WTC11 (cell line): ENCODE measurements around the gene ANO10. TPM values are rescaled to one million over a fixed set of nuclear protein-coding genes. Genes with fewer than 3 reads are reported as not detected.

Experiments
- ATAC-seq: fragments of 200-7000 bp; cut with Tn5 transposase; 2 replicates; pipeline ENCODE4 v1.10.0; 2021; ENCODE audit warnings: mild to moderate bottlenecking, moderate library complexity
- CTCF ChIA-PET: fragments of 300-600 bp; sonication (Branson Sonifier 250); formaldehyde crosslinking; loops from one replicate; lab custom pipeline; 2021; ENCODE audit warnings: antibody characterized with exemption; lab: Charles Lee
- POLR2A ChIA-PET: fragments of 350-600 bp; sonication (Branson Sonifier 250); formaldehyde crosslinking; loops from one replicate; lab custom pipeline; 2021; ENCODE audit warnings: antibody characterized with exemption; lab: Charles Lee
- DNase-seq: peaks from one replicate; pipeline ENCODE4 v3.0.0; 2021; ENCODE audit warnings: low spot score
- H3K27ac Mint-ChIP-seq: 2 replicates; pipeline ENCODE4 v1.8.0; 2021; ENCODE audit warnings: mixed read lengths
- H3K27me3 Mint-ChIP-seq: 2 replicates; pipeline ENCODE4 v1.8.0; 2021; ENCODE audit warnings: low read depth, mild to moderate bottlenecking, moderate library complexity, mixed read lengths
- H3K36me3 Mint-ChIP-seq: 2 replicates; pipeline ENCODE4 v1.8.0; 2021; ENCODE audit warnings: mixed read lengths
- H3K4me1 Mint-ChIP-seq: 2 replicates; pipeline ENCODE4 v1.8.0; 2022; ENCODE audit warnings: mixed read lengths
- H3K4me3 Mint-ChIP-seq: 2 replicates; pipeline ENCODE4 v1.8.0; 2021; ENCODE audit warnings: mild to moderate bottlenecking, moderate library complexity, mixed read lengths
- H3K9me3 Mint-ChIP-seq: 2 replicates; pipeline ENCODE4 v1.8.0; 2021; ENCODE audit warnings: mixed read lengths
- ATF1 ChIP-seq: sonication (generic); formaldehyde crosslinking; IDR thresholded peaks from 2 replicates; pipeline ENCODE4 v1.8.1; 2023; ENCODE audit warnings: mild to moderate bottlenecking, moderate library complexity, missing genetic modification reagents
- CREB1 ChIP-seq: sonication (generic); formaldehyde crosslinking; IDR thresholded peaks from 2 replicates; pipeline ENCODE4 v1.8.0; 2023; ENCODE audit warnings: mild to moderate bottlenecking, missing genetic modification reagents
- CREM ChIP-seq: sonication (generic); formaldehyde crosslinking; IDR thresholded peaks from 2 replicates; pipeline ENCODE4 v1.8.1; 2022; ENCODE audit warnings: mild to moderate bottlenecking, missing genetic modification reagents, moderate library complexity
- CTCF ChIP-seq: fragments of 200-600 bp; IDR thresholded peaks from 2 replicates; pipeline ENCODE4 v1.8.0; 2022; ENCODE audit warnings: antibody characterized with exemption
- ELF4 ChIP-seq: sonication (generic); formaldehyde crosslinking; IDR thresholded peaks from 2 replicates; pipeline ENCODE4 v1.8.1; 2022; ENCODE audit warnings: low read depth, mild to moderate bottlenecking, moderate library complexity, missing genetic modification reagents
- EMX1 ChIP-seq: fragments of 250-450 bp; sonication (Bioruptor Pico); IDR thresholded peaks from 2 replicates; pipeline ENCODE4 v1.8.0; 2021; ENCODE audit warnings: mild to moderate bottlenecking
- IRF1 ChIP-seq: sonication (generic); formaldehyde crosslinking; IDR thresholded peaks from 2 replicates; pipeline ENCODE4 v1.8.0; 2023; ENCODE audit warnings: missing genetic modification reagents
- JUN ChIP-seq: sonication (generic); formaldehyde crosslinking; IDR thresholded peaks from 2 replicates; pipeline ENCODE4 v1.8.0; 2023; ENCODE audit warnings: mild to moderate bottlenecking, missing genetic modification reagents
- NFATC4 ChIP-seq: fragments of 250-450 bp; sonication (Bioruptor Pico); IDR thresholded peaks from 2 replicates; pipeline ENCODE4 v1.9.0; 2021; ENCODE audit warnings: mild to moderate bottlenecking
- NFYB ChIP-seq: sonication (generic); formaldehyde crosslinking; conservative IDR thresholded peaks from 2 replicates; pipeline ENCODE4 v1.8.0; 2022; ENCODE audit warnings: low read depth, missing genetic modification reagents
- RELA ChIP-seq: sonication (generic); formaldehyde crosslinking; IDR thresholded peaks from 2 replicates; pipeline ENCODE4 v1.8.1; 2022; ENCODE audit warnings: missing genetic modification reagents, mild to moderate bottlenecking, borderline replicate concordance
- TEAD1 ChIP-seq: sonication (generic); formaldehyde crosslinking; IDR thresholded peaks from 2 replicates; pipeline ENCODE4 v1.8.0; 2022; ENCODE audit warnings: mild to moderate bottlenecking, missing genetic modification reagents
- USF2 ChIP-seq: sonication (generic); formaldehyde crosslinking; IDR thresholded peaks from 2 replicates; pipeline ENCODE4 v1.8.1; 2023; ENCODE audit warnings: mild to moderate bottlenecking, missing genetic modification reagents, moderate library complexity
- ZBTB21 ChIP-seq: sonication (generic); formaldehyde crosslinking; IDR thresholded peaks from 2 replicates; pipeline ENCODE4 v1.8.1; 2023; ENCODE audit warnings: mild to moderate bottlenecking, missing genetic modification reagents, borderline replicate concordance
- ZNF121 ChIP-seq: sonication (generic); formaldehyde crosslinking; IDR thresholded peaks from 2 replicates; pipeline ENCODE4 v1.8.0; 2023; ENCODE audit warnings: missing genetic modification reagents
- ZNF232 ChIP-seq: sonication (generic); formaldehyde crosslinking; IDR thresholded peaks from 2 replicates; pipeline ENCODE4 v1.8.0; 2022; ENCODE audit warnings: mild to moderate bottlenecking, missing genetic modification reagents
- ZNF671 ChIP-seq: fragments of 250-450 bp; sonication (Bioruptor Pico); IDR thresholded peaks from 2 replicates; pipeline ENCODE4 v1.8.0; 2021; ENCODE audit warnings: mild to moderate bottlenecking
- total RNA-seq: library from RNA; stranded (reverse); gene quantifications from 3 replicates; pipeline ENCODE4 v1.2.3, GENCODE V29; 2021
- TF ChIP-seq, protein P1 (sequence below): sonication (generic); formaldehyde crosslinking; IDR thresholded peaks from 2 replicates; pipeline ENCODE4 v1.8.0; 2023; ENCODE audit warnings: missing genetic modification reagents, mild to moderate bottlenecking, borderline replicate concordance
- TF ChIP-seq, protein P2 (sequence below): sonication (generic); formaldehyde crosslinking; IDR thresholded peaks from 2 replicates; pipeline ENCODE4 v1.8.1; 2022; ENCODE audit warnings: low read depth, missing genetic modification reagents, borderline replicate concordance
- TF ChIP-seq, protein P3 (sequence below): sonication (generic); formaldehyde crosslinking; IDR thresholded peaks from 2 replicates; pipeline ENCODE4 v1.8.1; 2023; ENCODE audit warnings: mild to moderate bottlenecking, missing genetic modification reagents
- TF ChIP-seq, protein P4 (sequence below): sonication (generic); formaldehyde crosslinking; IDR thresholded peaks from 2 replicates; pipeline ENCODE4 v1.8.1; 2022; ENCODE audit warnings: mild to moderate bottlenecking, moderate library complexity, missing genetic modification reagents

ANO10 gene
- total RNA-seq, 1 experiment from 2014 or later: 35.1 TPM

GRCh38 chr3:43638594-43639447 lies 17.0 kb upstream of the ANO10 start (continued):
- TF ChIP-seq, protein P1, sequence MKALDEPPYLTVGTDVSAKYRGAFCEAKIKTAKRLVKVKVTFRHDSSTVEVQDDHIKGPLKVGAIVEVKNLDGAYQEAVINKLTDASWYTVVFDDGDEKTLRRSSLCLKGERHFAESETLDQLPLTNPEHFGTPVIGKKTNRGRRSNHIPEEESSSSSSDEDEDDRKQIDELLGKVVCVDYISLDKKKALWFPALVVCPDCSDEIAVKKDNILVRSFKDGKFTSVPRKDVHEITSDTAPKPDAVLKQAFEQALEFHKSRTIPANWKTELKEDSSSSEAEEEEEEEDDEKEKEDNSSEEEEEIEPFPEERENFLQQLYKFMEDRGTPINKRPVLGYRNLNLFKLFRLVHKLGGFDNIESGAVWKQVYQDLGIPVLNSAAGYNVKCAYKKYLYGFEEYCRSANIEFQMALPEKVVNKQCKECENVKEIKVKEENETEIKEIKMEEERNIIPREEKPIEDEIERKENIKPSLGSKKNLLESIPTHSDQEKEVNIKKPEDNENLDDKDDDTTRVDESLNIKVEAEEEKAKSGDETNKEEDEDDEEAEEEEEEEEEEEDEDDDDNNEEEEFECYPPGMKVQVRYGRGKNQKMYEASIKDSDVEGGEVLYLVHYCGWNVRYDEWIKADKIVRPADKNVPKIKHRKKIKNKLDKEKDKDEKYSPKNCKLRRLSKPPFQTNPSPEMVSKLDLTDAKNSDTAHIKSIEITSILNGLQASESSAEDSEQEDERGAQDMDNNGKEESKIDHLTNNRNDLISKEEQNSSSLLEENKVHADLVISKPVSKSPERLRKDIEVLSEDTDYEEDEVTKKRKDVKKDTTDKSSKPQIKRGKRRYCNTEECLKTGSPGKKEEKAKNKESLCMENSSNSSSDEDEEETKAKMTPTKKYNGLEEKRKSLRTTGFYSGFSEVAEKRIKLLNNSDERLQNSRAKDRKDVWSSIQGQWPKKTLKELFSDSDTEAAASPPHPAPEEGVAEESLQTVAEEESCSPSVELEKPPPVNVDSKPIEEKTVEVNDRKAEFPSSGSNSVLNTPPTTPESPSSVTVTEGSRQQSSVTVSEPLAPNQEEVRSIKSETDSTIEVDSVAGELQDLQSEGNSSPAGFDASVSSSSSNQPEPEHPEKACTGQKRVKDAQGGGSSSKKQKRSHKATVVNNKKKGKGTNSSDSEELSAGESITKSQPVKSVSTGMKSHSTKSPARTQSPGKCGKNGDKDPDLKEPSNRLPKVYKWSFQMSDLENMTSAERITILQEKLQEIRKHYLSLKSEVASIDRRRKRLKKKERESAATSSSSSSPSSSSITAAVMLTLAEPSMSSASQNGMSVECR (CRISPR knock-in tag): no peak
- no peak for TF ChIP-seq EMX1 (CRISPR knock-in tag)
- TF ChIP-seq CREM: no peak
- TF ChIP-seq CREB1: no peak
- TF ChIP-seq ZNF121 (CRISPR knock-in tag): no peak
- TF ChIP-seq ZNF671 (CRISPR knock-in tag): no peak
- TF ChIP-seq, protein P2, sequence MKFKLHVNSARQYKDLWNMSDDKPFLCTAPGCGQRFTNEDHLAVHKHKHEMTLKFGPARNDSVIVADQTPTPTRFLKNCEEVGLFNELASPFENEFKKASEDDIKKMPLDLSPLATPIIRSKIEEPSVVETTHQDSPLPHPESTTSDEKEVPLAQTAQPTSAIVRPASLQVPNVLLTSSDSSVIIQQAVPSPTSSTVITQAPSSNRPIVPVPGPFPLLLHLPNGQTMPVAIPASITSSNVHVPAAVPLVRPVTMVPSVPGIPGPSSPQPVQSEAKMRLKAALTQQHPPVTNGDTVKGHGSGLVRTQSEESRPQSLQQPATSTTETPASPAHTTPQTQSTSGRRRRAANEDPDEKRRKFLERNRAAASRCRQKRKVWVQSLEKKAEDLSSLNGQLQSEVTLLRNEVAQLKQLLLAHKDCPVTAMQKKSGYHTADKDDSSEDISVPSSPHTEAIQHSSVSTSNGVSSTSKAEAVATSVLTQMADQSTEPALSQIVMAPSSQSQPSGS (CRISPR knock-in tag): no peak
- TF ChIP-seq JUN (CRISPR knock-in tag): no peak
- TF ChIP-seq RELA (CRISPR knock-in tag): no peak
- TF ChIP-seq, protein P3, sequence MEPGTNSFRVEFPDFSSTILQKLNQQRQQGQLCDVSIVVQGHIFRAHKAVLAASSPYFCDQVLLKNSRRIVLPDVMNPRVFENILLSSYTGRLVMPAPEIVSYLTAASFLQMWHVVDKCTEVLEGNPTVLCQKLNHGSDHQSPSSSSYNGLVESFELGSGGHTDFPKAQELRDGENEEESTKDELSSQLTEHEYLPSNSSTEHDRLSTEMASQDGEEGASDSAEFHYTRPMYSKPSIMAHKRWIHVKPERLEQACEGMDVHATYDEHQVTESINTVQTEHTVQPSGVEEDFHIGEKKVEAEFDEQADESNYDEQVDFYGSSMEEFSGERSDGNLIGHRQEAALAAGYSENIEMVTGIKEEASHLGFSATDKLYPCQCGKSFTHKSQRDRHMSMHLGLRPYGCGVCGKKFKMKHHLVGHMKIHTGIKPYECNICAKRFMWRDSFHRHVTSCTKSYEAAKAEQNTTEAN (CRISPR knock-in tag): no peak
- no peak for TF ChIP-seq ZNF232 (CRISPR knock-in tag)
- TF ChIP-seq USF2 (CRISPR knock-in tag): no peak

DNA sequence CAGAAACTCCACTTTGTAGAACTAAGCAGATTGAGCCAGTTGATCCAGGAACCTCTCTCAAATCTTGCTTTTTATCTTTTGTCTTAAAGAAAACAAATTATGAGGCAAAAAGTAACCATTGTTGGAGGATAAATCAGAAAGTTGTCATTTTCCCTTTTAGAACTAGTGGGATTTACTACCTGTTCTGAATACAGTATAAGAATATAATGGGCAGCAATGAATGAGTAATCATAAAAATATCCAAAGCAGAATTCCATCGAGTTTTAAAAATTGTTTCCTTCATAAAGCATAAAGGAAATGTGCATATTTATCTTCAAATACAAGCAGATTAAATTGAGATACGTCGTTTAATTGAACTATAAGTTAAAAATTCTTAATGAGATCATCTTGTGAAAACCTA lies 15.9 kb upstream of the ANO10 start:
- H3K36me3 Mint-ChIP-seq: no peaks in the 10 kb centered on the region
- no peaks in the 10 kb centered on the region for H3K27me3 Mint-ChIP-seq
- H3K4me3 Mint-ChIP-seq: no peak overlapping the region
- ChIA-PET POLR2A (no interaction called here), CTCF (interaction anchor here (1.2 kb wide), 1 partner anchor 77 kb away, joined by 3 read pairs; no protein-coding TSS in a partner anchor)
- ATAC-seq (no peak), DNase-seq (no peak)
- H3K27ac Mint-ChIP-seq: no peak overlapping the region
- H3K9me3 Mint-ChIP-seq: peaks cover 11% of the 10 kb centered on the region; the same call in 1 of the 2 replicates
- H3K4me1 Mint-ChIP-seq: peaks cover 6% of the 10 kb centered on the region
- no peak for TF ChIP-seq CTCF
- no peak for TF ChIP-seq ELF4
- TF ChIP-seq ZNF121 (CRISPR knock-in tag): no peak
- no peak for TF ChIP-seq TEAD1 (CRISPR knock-in tag)
- TF ChIP-seq ZBTB21 (CRISPR knock-in tag): no peak
- TF ChIP-seq USF2 (CRISPR knock-in tag): no peak
- TF ChIP-seq NFYB (CRISPR knock-in tag): no peak
- no peak for TF ChIP-seq IRF1 (CRISPR knock-in tag)
- TF ChIP-seq ATF1 (CRISPR knock-in tag): no peak
- TF ChIP-seq NFATC4 (CRISPR knock-in tag): no peak
- TF ChIP-seq, protein P4, sequence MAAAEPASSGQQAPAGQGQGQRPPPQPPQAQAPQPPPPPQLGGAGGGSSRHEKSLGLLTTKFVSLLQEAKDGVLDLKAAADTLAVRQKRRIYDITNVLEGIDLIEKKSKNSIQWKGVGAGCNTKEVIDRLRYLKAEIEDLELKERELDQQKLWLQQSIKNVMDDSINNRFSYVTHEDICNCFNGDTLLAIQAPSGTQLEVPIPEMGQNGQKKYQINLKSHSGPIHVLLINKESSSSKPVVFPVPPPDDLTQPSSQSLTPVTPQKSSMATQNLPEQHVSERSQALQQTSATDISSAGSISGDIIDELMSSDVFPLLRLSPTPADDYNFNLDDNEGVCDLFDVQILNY (CRISPR knock-in tag): no peak
